ENCODE measurements around the gene GORAB. TPM values are rescaled to one million over a fixed set of nuclear protein-coding genes. Genes with fewer than 3 reads are reported as not detected.

Gene GORAB
- total and polyA plus RNA-seq, 9 of the 15 experiments (the other 6 are each of a cell fraction or from before 2014, with no cell fraction given) = 4.4 to 12.9 (median 8.9) TPM

DNA sequence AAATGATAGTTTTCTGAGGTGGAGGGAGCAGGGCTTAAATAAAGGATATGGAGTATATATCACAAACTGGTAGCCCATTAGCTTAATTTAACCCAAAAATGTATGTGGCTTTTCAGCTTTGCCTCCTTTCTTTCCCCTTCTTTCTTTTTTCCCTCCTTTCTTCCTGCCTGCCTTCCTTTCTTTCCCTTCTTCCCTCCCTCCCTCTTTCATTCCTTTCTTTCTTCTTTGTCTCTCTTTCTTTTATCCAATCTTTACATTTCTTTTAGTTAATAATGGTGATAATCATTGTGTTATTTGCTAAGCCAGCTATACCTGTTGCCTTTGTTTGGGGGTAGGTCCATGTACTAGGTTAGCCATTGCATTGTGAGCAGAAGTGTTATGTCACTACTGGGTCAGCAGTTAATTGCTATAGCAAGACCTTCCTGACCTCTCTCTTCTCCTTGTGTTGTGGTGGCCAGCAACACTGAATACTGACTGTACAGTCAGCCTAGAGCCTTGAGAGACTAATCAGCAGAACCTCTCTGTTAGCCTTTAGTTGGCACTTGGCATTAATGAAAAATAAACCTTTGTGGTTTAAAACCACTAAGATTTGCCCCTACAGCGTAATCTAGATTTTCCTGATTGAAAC lies 5.1 kb downstream of the GORAB start (continued):
- TF ChIP-seq RREB1 (CRISPR knock-in tag; IDR thresholded peaks at IDR 0.05) (no peak), STAG1 (CRISPR knock-in tag; IDR thresholded peaks at IDR 0.05; ENCODE audit: borderline replicate concordance) (no peak), BRF2 (IDR thresholded peaks at IDR 0.05; ENCODE audit: borderline replicate concordance, insufficient read depth, insufficient read length) (no peak), KHSRP (IDR thresholded peaks at IDR 0.05) (no peak), TFAP4 (CRISPR knock-in tag; IDR thresholded peaks at IDR 0.05; ENCODE audit: borderline replicate concordance) (no peak), TRIM24 (IDR thresholded peaks at IDR 0.05) (no peak), ZNF318 (IDR thresholded peaks at IDR 0.05; ENCODE audit: borderline replicate concordance in 1 of 2, low read depth in 1 of 2) (no peak), SLC30A9 (CRISPR knock-in tag; IDR thresholded peaks at IDR 0.05) (no peak), MXD1 (CRISPR knock-in tag; IDR thresholded peaks at IDR 0.05; ENCODE audit: borderline replicate concordance, poor library complexity, severe bottlenecking) (no peak)

Data from K562 (cell line).